GM13977 (cell line): ENCODE data around the gene CACHD1.

Source experiments
- DNase-seq: peaks from one replicate; pipeline ENCODE4 v3.0.0; 2012; ENCODE audit warnings: low spot score
- CTCF ChIP-seq: IDR thresholded peaks from 2 replicates; pipeline ENCODE4 v1.5.1; 2012; ENCODE audit warnings: mild to moderate bottlenecking, control low read depth; ENCODE audit not compliant: insufficient read depth; ENCODE audit errors: extremely low read depth, missing control alignments
- in situ Hi-C: fragments of 300-500 bp; cut with MboI; formaldehyde crosslinking; loops from one replicate; pipeline ENCODE4 v1.12.0; 2022; ENCODE audit warnings: low sequenced_read_pairs, low pct_unique_long_range_greater_than_20kb, mixed read lengths, inconsistent platforms; ENCODE audit not compliant: unreplicated experiment

The CACHD1 gene

GRCh38 chr1:64616039-64616438 lies 146.1 kb downstream of the CACHD1 start:
- TF ChIP-seq CTCF, result no peak
- in situ Hi-C loops, result no loop called here
- DNase-seq, result no peak

GRCh38 chr1:64623750-64624191 lies 153.8 kb downstream of the CACHD1 start:
- DNase-seq, result no peak
- in situ Hi-C loops, result no loop called here

GRCh38 chr1:64624218-64624713 lies 154.3 kb downstream of the CACHD1 start:
- DNase-seq, result no peak
- TF ChIP-seq CTCF, result no peak
- in situ Hi-C loops, result no loop called here

More at GRCh38 chr1:64623750-64624191, 153.8 kb downstream of the CACHD1 start:
- TF ChIP-seq CTCF, result no peak

- DNase-seq, result no peak
- no peak for TF ChIP-seq CTCF
- in situ Hi-C loops, result no loop called here
Measured at GRCh38 chr1:64624808-64625207, 154.9 kb downstream of the CACHD1 start.

GRCh38 chr1:64630611-64631010 lies 160.7 kb downstream of the CACHD1 start:
- in situ Hi-C loops, result no loop called here
- DNase-seq, result no peak
- no peak for TF ChIP-seq CTCF

- in situ Hi-C loops, result no loop called here
- no peak for TF ChIP-seq CTCF
- no peak for DNase-seq
Measured at GRCh38 chr1:64631346-64632034, 161.6 kb downstream of the CACHD1 start.
